22Rv1 (cell line): ENCODE results near the gene MCF2L.

ENCODE experiments used
- ZFX ChIP-seq: fragments of 450-650 bp; IDR thresholded peaks from 2 replicates; pipeline ENCODE4 v1.6.1; 2017; ENCODE audit warnings: antibody characterized with exemption, borderline replicate concordance
- TF ChIP-seq, protein P1 (sequence below): fragments of 450-650 bp; IDR thresholded peaks from 2 replicates; pipeline ENCODE4 v1.5.1; 2017; ENCODE audit warnings: mild to moderate bottlenecking

DNA sequence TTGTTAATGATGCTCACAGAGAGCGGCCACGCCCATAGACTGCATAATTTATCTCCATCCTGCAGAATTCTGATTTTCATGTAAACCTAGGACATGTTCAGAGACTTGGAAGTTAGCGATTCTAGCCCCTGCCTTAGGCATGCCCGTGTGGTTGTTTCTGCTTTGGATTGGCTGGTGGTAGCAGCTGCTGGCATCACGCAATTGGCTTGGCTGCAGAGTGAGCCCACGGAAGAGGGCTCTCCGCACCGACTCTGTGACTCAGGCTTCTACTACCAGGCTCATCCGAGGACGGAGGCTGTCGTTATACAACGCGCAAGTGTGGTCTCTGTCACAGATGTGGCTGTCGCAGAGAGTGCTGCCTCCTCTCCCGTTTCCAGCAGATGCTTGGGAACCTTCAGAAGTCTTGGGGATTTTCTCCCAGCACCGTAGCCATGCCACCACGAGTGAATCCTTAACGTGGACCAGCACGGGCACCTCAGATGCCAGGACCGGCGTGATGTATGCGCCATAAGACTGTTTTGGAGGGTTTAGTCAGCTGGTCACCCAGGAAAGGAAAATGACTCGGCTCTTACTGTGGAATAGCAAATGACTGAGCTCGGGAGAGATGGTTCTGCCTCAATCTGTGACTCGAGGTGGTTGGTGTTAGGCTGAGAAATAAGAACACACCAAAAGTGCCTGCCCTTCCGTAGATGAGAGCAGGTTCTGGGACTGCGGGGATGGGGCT, 75.5 kb downstream of the MCF2L start:
- TF ChIP-seq, protein P1, sequence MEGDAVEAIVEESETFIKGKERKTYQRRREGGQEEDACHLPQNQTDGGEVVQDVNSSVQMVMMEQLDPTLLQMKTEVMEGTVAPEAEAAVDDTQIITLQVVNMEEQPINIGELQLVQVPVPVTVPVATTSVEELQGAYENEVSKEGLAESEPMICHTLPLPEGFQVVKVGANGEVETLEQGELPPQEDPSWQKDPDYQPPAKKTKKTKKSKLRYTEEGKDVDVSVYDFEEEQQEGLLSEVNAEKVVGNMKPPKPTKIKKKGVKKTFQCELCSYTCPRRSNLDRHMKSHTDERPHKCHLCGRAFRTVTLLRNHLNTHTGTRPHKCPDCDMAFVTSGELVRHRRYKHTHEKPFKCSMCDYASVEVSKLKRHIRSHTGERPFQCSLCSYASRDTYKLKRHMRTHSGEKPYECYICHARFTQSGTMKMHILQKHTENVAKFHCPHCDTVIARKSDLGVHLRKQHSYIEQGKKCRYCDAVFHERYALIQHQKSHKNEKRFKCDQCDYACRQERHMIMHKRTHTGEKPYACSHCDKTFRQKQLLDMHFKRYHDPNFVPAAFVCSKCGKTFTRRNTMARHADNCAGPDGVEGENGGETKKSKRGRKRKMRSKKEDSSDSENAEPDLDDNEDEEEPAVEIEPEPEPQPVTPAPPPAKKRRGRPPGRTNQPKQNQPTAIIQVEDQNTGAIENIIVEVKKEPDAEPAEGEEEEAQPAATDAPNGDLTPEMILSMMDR = no peak
- no peak for TF ChIP-seq ZFX
